Islet of Langerhans (tissue), 1 donor: Measurements from ENCODE around the gene CAMSAP3.
"Not testable (repeated sequence)": the region's sequence is repeated elsewhere in the genome, so short reads cannot be mapped to it uniquely, and the experiment has no call there.

Source experiments
- FAIRE-seq: peaks from one replicate; lab custom pipeline; 2011; peaks lifted over from hg19 to GRCh38; lab: Jason Lieb, UNC

Gene CAMSAP3

DNA sequence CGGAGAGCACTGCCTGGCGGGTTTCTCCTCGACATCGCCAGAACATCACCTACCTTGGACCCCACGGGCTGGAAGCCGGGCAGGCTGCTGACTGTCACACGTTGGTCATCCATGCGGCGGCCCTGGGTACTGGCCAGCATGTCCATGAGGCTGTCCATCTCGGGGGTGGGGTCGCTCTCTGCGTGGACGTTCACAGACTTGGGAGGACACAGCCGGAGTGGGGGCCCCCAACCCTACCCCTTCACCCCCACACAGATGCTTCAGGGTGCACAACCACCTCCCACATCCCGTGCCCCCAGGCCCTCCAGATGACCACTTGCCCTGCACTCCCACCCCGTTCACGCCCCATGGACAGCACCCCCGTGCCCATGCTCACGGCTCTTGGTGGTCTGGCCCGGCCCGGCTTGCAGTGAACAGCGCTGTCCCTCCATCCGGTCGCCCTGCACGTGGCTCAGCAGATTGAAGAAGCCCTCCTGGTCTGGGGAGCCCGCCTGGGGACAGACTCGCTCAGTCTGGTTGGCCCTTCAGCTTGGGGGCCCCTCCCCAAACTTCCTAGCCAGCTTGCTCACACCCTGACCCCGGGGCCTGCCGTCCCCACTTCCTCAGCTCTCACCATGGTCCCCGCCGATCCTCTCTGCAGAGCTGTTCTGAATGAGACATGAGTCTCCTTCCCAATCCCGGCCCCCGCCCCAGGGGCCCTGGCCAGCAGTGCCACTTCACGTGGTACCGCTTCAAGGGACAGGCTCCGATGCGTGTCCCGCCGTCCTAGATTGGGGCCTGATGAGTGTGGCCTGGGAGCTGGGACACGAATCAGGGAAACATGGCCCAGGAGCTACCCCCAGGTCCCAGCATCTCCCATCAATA lies 36.9 kb downstream of the CAMSAP3 start:
- FAIRE-seq, result no peak

DNA sequence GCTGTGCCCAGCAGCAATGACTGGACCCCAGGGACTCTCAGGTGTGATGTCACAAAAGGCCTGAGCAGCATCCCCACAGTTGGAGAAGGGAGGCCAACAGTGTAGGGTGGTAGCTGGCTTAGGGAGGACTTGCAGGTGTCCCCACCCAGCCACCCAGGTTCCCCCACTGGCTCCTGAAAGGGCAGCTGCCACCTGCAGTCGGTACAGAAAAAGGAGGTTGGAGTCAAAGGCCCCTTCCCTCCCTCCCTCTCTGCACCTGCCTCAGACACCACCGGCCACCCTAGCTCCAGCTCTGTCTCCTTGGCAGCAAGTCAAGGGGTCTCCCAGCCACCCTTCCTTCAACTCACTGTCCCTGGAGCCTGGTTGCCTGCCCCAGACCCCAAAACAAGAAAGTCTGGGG lies 38.0 kb downstream of the CAMSAP3 start, which contains the start of gene PCP2:
Gene PCP2 (minus strand): TSS at position 22 of the 400 bp plus-strand sequence. CDS start 262 bp downstream, outside the sequence.
- FAIRE-seq, result no peak

DNA sequence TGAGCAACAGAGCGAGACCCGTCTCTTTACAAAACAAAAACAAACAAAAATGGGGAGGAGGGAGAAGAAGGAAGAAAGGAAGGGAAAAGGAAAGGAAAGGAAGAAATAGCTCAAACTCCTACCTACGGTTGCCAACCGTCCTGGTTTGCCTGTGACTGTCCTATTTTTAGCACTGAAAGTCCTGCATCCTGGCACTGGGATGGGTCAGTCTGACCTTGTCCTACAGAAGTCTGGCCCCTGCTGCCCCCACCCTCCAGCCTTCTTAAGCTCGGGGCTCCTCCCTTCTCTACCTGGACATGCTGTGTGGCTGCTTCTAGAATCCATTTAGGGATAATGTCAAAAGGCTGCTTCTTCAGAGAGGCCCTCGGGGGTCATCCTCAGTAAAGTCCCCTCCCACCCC lies 40.0 kb downstream of the CAMSAP3 start:
- no peak for FAIRE-seq

DNA sequence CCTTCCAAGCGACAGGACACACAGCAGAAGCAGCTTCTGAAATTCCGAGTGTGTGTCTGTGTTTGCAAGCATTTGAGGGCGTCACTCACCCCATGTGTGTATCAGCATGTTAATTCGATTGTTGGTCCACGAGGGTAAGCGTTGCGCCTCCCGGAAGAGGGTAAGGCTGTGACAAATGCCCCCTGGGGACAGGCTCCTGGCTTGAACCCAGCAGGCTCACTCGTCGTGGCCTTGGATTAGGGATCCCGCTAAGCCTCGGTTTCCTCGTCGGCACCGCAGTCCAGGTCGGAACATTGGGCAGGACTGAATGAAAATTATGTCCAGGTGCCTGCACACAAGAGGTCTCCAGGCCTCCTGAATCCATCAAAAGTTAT lies 40.6 kb downstream of the CAMSAP3 start:
- no peak for FAIRE-seq

DNA sequence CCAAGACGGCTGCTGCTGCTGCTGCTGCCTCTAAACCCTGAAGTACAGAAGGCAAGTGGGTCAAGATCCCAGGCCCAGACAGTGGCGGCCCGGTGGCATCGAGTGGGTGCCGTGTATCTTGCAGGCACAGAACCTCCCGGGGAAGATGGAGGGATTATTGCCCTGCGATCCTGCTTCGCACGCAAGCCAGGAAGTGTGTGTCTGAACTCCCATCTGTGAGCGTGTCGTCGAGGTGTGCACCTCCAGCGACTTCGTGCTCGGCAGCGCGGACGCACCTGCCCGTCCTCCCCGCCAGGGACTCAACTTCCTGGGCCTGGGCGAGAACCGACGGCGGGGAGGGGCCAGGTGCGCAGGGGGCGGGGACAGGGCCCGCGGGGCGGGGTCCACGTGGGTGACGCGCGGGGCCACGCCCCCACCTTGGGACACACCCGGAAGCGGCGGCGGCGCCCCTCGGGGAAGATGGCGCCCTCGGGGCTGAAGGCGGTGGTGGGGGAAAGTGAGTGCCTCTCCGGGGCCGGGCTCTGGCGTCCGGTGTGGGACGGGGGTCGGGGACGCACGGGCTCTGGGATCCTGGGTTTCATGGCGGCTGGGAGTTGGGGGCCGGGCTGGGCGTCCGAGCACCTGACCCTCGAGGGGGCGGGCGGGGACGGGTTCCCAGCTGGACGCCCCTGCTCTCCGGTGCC lies 41.2 kb downstream of the CAMSAP3 start, which contains the start of gene STXBP2:
Gene STXBP2 (plus strand): TSS at position 420 of the 683 bp plus-strand sequence. CDS start 40 bp downstream, at position 460.
- FAIRE-seq, result no peak

DNA sequence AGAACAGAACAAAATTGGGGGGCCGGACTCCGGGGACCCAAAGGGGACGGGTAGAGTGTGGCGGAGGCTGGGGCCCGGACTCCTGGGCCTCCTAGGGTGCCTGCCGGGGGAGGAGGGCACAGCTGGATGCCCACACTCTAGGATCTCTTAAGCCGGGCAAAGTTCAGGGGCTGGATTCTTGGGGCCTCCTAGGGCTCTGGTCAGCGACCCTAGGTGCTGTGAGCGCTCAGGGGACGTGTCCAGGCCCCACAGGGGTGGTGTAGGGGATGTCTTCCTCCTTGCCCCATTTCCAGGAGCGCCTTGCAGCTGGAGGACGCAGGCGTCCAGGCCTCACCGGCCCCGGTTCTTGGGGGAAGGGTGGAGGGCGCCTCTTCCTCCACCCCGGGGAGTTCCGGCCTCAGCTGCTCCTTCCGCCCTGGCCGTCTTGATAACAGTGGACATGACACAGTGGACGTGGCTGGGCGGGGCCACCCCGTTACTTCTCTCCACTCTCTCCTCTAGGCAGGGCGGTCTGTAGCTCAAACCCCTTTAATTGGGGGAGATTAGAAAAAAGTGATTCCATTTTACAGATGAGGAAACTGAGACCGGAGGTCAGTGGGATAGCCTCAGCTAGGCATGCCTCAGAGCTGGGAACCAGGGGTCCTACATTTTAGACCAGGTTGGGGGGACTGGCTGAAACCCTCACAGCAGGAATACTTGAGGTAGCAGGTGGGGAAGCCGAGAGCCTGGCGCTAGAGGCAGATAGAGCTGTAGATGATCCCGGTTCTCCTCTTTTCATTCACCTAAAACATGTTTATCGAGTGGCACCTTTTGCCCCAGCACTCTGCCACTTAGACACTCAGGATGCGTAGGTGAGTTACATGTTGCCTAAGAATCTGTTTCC lies 42.0 kb downstream of the CAMSAP3 start:
- FAIRE-seq, result no peak

DNA sequence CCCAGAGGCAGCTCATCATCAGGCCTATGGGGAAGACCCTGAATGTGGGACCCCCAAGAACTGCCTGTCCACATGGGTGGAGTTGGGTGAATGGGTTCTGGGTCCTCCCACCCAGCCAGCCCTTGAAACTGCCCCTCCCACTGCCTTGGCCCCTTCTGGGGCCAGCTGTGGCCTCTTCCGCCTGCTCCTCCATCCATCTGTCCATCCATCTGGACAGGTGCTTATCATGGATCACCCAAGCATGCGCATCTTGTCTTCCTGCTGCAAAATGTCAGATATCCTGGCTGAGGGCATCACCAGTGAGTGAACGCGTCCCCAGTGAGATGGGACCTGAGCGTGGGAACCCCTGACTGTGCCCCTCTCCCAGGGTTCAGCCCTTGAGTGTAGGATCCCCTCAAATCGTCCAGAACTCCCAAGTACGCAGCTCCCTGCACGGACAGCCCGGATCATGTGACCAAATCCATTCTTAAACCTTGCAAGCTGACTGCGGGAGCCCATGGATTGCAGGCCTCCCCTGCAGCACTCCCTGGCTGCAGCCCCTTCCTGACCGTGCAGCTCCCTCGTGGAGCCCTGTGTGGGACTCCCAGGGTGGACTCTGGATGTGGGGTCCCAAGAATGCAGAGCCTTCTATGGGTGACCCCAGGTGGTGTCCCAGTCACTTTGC lies 43.3 kb downstream of the CAMSAP3 start:
- no peak for FAIRE-seq

DNA sequence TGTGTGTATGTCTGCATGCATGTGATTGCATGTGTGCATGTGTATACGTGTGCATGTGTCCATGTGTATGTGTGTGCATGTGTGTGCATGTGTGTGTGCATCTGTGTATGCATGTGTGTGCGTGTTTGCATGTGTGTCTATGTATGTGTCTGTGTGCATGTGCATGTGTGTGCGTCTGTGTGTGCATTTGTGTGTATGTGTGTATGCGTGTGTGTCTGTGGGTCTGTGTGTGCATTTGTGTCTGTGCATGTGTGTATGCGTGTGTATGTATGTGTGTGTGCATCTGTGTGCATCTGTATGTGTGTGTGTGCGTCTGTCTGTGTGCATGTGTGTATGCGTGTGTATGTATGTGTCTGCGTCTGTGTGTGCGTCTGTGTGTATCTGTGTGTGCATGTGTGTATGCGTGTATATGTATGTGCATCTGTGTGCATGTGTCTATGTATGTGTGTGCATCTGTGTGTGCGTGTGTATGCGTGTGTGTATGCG lies 44.2 kb downstream of the CAMSAP3 start:
- no peak for FAIRE-seq

DNA sequence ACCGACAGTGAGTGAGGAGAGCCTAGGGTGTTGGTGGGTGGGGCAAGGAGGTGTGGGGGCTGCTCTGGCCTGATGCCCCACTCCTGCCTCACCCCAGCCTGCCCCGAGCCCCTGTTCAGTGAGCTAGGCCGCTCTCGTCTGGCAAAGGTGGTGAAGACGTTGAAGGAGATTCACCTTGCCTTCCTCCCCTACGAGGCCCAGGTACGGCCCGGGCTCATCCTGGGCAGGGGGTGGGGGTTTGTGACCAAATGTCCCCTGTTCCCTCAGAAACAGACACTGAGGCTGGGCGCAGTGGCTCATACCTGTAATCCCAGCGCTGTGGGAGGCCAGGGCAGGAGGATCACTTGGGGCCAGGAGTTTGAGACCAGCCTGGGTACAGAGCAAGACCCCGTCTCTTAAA lies 45.1 kb downstream of the CAMSAP3 start:
- FAIRE-seq, result no peak

DNA sequence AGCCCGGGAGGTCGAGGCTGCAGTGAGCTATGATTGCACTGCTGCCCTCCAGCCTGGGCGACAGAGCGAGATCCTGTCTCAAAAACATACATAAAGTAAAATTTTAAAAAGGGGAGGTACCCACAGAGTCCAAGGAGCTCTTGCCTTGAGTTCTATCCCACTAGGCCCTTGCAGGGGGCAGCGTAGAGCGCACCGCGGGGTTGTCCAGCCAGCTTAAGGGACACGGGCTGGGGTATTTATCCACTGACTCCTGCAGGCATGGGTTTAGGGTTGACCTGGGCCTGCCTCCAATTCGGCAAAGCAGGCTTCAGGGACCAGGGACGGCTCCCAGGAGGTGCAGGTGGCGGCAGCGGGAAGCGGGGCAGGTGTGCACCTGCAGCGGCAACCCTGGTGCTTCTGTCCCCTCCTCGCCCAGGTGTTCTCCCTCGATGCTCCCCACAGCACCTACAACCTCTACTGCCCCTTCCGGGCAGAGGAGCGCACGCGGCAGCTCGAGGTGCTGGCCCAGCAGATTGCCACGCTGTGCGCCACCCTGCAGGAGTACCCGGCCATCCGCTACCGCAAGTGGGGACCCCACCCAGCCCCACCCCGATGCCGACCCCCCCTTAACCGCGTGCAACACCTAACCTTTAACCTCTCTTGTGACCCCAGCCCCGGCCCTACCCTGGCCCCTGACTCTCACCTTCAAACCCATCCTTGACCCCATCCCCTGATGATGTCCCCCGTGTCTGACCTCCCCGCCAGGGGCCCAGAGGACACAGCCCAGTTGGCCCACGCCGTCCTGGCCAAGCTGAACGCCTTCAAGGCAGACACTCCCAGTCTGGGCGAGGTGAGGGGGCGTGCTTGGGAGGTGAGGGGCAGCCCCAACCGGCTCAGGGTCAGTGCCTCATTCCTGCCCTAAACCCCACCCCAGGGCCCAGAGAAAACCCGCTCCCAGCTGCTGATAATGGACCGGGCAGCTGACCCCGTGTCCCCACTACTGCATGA lies 45.9 kb downstream of the CAMSAP3 start:
- FAIRE-seq, result no peak

DNA sequence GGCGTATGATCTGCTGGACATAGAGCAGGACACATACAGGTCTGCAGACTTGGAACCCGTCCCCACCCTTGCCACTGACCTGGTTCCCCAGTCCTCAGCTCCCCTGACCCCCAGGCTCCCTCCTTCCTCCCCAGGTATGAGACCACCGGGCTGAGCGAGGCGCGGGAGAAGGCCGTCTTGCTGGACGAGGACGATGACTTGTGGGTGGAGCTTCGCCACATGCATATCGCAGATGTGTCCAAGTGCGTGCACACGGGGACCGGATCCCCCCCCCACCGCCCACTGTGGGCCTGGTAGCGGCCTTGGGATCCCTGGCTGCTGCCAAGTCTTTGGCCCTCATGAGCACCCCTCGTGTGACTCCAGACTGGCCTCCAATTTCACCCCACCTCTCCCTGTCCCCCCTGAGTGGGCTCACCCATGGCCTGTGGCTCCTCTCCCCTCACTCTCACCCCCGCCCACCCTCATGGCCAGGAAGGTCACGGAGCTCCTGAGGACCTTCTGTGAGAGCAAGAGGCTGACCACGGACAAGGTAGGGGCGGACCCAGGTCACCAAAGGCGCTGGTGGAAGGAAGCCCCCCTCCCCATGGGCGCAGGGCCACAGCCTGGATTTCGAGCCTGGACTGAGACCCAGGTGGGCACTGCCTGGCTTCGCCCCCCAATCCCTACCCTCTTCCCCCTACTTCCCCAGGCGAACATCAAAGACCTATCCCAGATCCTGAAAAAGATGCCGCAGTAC lies 46.8 kb downstream of the CAMSAP3 start:
- no peak for FAIRE-seq

DNA sequence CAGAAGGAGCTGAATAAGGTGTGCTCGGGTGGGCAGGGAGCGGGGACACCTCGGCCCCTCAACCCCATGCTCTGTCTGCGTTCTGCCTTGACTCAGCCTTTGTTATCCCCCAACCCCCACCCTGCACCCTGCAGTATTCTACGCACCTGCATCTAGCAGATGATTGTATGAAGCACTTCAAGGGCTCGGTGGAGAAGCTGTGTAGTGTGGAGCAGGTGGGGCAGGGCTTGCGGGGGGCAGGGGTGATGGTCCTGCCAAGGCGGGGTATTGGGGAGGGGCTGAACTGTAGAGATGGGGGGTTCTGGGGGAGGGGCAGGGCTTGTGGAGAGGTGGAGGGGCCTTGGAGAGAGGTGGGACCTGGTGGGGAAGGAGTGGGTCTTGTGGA lies 47.4 kb downstream of the CAMSAP3 start:
- FAIRE-seq, result no peak

DNA sequence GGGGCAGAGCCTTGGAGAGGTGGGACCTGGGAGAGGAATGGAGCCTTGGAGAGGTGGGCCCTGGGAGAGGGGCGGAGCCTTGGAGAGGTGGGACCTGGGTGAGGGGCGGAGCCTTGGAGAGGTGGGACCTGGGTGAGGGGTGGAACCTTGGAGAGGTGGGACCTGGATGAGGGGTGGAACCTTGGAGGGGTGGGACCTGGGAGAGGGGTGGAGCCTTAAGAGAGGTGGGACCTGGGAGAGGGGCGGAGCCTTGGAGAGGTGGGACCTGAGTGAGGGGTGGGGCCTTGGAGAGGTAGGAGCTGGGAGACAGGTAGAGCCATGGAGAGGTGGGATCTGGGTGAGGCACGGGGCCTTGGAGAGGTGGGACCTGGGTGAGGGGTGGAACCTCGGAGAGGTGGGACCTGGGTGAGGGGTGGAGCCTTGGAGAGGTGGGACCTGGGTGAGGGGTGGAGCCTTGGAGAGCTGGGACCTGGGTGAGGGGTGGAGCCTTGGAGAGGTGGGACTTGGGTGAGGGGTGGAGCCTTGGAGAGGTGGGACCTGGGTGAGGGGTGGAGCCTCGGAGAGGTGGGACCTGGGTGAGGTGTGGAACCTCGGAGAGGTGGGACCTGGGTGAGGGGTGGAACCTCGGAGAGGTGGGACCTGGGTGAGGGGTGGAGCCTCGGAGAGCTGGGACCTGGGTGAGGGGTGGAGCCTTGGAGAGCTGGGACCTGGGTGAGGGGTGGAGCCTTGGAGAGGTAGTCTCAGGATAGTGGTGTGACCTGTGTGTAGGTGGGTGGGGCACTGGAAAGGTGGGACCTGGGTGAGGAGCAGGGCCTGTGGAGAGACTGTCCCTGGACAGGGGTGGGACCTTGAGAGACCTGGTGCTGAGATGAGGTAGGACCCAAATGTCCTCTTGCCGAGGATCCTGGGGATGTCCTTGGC lies 48.2 kb downstream of the CAMSAP3 start:
- not testable (repeated sequence) for FAIRE-seq

DNA sequence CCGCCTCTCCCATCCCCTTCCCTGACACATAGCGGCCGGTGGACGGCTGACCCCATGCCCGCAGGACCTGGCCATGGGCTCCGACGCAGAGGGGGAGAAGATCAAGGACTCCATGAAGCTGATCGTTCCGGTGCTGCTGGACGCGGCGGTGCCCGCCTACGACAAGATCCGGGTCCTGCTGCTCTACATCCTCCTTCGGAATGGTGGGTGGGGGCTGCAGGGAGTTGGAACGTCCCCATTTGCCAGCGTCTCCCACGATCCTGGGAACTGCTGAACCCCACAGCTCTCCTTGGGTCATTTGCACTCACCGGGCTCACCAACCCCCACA lies 48.9 kb downstream of the CAMSAP3 start:
- no peak for FAIRE-seq

DNA sequence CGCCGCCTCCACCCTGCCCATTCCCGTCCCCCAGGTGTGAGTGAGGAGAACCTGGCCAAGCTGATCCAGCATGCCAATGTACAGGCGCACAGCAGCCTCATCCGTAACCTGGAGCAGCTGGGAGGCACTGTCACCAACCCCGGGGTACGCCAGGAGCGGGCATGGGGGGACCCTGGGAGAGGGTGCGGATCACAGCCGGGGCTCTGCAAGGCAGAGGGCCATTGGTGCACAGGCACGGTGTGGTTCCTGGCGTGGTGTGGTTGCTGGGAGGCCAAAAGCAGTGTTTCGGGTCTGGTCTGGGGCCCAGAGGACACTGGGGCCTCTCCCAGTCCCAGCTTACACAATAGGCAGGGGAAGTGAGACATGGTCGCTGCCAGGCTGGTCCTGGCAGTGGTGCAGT lies 49.5 kb downstream of the CAMSAP3 start:
- no peak for FAIRE-seq

DNA sequence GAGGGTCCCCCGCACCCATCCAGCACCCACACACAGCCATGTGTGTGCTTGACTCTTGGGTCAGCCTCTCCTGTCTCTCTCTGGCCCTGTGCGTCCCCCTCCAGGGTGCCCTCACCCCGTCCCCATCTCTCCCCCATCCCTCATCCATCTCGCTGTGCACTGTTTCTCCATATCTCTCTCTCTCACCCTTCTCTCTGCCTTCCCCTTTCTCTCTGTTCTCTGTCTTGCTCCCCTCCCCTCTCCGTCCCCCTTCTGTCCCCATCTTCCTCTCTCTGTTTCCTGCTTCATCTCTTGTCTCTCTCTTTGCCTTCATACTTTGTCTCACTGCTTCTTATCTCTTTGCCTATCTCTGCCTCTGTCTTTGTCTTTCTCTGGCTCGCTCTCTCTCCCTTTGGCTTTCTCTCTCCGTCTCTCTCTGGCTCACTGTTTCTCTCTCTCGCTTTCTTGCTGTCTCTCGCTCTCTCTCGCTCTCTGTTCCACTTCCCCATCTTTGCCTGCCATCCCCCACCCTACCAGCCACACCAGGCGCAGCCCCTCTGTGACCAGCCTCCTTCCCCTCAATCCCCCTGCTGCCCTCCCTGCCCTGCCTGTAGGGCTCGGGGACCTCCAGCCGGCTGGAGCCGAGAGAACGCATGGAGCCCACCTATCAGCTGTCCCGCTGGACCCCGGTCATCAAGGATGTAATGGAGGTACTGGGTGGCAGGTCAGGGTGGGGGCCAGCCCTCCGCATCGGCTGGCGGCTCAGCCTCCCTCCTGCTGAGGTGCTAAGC lies 50.2 kb downstream of the CAMSAP3 start:
- FAIRE-seq, result no peak

DNA sequence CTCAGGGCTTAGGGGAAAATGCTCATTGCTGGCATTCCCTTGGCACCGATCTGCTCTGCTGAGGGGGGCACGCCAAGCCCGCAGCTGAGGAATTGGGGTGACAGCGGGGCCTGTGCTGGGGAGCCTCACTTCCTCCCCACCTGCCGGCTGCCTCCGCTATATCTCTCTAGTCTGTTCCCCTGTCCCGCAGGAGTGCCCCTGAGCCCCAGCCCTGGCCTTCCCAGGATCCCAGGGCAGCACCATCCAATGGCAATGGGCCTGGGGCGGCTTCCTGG lies 50.7 kb downstream of the CAMSAP3 start:
- FAIRE-seq, result no peak

DNA sequence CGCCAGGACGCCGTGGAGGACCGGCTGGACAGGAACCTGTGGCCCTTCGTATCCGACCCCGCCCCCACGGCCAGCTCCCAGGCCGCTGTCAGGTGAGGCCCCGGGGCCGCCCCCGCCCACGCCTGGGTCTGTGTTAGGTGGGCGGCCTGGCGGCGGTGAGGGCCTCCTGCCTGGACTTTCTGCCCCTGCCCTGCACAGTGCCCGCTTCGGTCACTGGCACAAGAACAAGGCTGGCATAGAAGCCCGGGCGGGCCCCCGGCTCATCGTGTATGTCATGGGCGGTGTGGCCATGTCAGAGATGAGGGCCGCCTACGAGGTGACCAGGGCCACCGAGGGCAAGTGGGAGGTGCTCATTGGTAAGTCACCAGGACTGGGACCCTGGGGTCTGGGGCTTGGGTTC lies 51.5 kb downstream of the CAMSAP3 start:
- no peak for FAIRE-seq
